Frontal cortex (tissue), 4 donors: ENCODE measurements around the gene DUSP1. TPM values are rescaled to one million over a fixed set of nuclear protein-coding genes. Genes with fewer than 3 reads are reported as not detected.

Experiments
- DNase-seq, 2 donors: peaks; one replicate each; pipeline ENCODE4 v3.0.0; 2012; ENCODE audit warnings: low spot score in 2 of 2
- FAIRE-seq: peaks from 2 replicates; lab custom pipeline; 2012; peaks lifted over from hg19 to GRCh38; lab: Jason Lieb, UNC
- total RNA-seq: library from RNA; depleted of rRNA; stranded (reverse); fragments of >200 nt; gene quantifications from one replicate; pipeline ENCODE4 v1.2.3, GENCODE V29; 2014
- donor health status: control.
- donor health status: control.
- donor health status: control.

DUSP1 gene
- total RNA-seq, 1 donor from 2014 or later: 32.2 TPM

DNA sequence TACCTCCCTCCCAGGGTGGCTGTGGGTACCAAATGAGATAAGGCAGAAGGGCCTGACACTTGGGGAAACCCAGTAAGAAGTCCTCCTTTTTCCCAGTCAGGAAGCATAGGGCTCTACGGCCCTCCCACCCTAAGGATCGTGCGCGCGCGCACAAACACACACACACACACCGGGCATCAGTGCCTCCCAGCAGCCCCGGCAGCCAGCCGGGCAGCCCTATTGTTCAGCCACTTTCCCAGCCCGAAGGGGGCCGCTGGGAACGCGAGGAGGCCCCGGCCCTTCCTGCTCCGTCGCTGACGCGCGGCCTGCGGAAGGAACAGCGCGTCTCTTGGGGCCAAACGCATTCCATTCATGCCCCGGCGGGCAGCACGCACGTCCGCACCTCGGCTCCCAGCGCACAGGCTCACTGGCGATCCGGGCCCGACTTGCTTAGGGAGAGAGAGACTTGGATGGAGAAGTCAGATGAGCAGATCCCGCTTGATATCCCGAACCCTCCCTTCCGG lies 22.6 kb downstream of the DUSP1 start:
- DNase-seq: no peak
- no peak for FAIRE-seq

DNA sequence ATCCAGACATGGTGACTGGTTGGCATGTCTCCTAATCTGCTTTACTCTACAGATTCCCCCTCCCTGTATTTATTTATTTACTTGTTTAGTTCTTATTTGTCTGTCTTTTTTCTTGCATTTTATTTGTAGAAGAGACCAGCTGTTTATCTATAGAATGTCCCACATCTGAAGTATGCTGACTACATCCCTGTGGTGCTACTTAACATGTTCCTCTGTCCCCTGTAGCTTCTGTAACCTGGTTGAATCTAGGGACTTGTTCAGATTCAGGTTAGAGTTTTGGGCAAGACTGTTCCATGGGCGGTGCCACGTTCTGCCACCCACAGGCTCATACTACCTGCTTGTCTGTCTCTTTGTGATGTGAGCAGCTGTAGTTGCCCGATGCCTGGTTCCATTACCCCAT lies 23.5 kb downstream of the DUSP1 start:
- FAIRE-seq (no peak), DNase-seq (no peak)

DNA sequence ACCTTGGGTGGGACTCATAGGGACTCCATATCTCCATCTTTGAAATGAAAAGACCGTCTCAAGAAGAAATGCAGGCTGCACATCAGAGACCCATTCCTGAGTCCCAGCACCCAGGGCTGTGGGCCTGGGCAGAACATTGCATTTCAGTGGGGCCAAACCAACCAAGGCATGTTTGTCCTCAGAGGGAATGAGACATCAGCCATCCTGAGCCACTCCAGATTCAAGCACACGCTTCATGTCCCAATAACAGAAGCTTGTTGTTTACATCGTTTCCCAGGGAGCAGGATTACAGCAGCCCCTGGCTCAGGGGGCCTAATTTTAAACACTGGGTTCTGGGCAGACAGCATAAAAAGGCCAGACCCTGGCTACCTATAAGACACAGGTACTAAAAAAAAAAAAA lies 24.3 kb downstream of the DUSP1 start:
- FAIRE-seq: no peak
- DNase-seq: no peak

- FAIRE-seq (no peak), DNase-seq (no peak)
These were observed 25.2 kb downstream of the DUSP1 start for GRCh38 chr5:172745838-172746237.

DNA sequence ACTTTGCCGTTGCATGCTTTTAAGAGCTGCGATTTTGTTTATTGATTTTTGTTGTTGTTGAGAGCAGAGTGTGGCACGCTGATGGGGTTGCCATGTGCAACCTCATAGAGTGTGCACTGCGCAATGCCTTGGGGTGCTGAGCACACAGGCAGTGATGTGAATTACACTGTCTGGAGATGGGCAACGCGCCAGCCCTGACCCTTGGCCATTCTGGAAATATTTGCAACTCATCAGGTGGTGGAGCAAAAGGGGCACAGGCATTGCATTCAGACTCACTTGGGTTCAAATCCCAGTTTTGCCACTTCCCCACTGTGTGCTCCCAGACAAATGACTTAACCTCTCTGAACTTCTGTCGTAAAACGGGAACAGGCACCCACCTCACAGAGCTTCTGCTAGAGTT lies 25.6 kb downstream of the DUSP1 start:
- FAIRE-seq (no peak), DNase-seq (no peak)

GRCh38 chr5:172744123-172745104 lies 26.6 kb downstream of the DUSP1 start:
- no peak for FAIRE-seq
- DNase-seq: no peak

DNA sequence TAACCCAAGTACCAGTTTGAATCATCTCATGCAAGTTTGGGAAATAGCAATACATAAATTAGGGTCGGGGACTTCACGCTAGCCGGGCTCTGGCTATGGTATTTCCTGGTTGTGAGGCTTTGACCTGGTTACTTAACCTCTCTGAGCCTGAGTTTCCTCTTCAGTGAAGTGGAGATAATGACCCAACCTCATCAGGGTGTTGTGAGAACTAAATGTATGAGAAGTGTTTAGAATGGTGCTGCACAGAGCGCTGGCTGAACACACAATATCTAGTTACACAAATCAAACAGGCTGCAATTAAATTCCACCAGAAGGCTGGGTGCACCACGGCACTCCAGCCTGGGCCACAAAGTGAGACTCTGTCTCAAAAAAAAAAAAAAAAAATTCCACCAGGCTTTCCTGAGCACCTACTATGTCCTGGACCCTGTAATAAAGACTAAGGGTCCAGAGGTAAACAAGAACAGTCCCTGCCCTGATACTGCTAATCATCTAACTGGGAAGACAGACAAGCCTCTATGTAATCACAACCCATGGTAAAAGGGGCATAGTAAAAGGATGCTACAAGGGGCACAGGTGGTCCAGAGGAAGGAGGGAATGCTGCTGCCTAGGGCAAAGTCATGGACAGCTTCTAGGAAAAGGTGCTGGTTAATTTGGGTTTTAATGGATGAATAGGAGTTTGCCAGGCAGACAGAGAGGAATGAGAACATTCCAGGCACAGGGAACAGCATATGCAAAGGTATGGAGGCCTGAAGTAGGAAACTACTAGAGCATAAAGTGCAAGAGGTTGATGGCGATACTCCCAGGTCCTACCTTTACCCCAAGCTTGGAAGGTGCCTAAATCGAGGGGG lies 27.7 kb downstream of the DUSP1 start:
- FAIRE-seq (no peak), DNase-seq (no peak)

DNA sequence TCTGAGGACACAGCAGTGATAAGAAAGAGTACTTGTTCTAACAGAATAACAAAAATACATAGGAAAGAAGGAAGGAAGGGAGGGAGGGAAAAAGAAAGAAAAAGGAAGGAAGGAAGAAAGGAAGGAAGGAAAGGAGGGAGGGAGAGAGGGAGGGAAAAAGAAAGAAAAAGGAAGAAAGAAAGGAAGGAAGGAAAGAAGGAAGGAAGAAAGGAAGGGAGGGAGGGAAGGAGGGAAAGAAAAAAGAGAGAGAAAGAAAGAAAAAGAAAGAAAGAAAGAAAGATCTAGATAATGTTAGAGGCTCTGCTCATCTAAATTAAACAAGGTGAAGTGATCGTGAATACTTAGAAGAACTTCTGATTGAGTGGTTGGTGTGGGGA lies 29.8 kb downstream of the DUSP1 start:
- no peak for DNase-seq
- FAIRE-seq: no peak

DNA sequence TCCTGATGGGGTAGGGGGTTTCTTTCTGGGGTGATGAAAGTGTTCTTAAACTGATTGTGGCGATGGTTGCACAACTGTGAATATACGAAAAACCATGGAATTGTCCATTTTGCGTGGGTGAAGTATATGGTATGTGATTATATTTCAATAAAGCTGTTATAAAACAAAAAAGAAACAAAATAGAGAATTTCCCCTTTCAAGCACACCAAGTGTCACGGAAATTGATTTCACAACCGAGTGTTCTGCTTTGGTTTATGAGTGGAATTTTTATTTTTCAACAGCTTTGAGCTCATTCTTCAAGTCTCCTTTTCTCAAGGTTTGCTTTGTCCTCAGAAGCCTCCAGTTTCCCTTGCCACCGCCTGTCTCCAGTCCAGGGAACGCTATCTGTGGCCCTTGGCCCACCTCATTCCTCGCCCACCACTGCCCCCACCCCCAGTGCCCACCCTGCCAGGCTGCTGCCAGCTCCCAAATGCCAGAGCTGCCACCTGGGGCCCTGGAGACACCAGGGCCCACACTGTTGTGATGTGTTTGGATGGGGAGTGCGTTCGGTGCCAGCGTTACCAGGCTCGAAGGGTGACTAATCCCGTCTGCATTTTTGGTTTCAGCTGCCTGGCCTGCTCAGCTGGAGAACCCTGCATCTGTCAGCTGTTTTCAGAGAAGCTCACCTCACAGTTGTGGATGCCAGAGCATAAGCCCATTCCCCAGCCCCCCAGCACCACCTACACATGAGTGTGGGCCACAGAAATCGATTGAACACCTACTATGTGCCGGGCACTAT lies 30.4 kb downstream of the DUSP1 start:
- DNase-seq (no peak), FAIRE-seq (no peak)

GRCh38 chr5:172739375-172739774 lies 31.6 kb downstream of the DUSP1 start:
- DNase-seq (no peak), FAIRE-seq (no peak)

DNA sequence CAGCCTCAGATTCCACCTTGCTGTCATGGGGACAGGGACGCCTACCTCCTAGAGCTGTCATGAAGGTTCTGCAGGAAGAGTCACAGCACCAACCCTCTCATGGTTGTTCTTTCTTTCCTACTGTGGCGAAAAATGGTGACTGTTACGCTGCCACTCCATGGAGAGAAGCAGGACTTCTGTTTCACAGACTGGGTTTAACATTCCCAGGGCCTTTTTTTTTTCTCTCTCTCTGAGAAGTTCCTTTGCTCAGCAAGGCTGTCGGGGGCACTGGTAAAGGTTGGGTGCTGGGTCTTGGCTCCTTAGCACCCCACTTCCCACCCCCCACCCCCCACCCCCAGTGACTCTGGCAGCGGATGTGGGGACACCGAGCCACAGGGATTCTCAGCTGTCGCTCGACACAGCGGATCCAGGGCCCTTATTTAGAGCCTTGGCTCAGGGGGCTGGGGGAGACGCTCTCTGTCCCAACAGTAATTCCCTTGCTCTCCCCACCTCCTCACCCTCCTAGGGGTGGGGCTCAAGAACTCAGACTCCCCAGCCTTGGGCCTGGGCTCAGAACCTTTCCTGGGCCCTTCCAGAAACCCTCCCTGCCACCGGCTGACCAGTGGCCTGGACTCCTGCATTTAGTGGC lies 34.4 kb downstream of the DUSP1 start:
- DNase-seq (no peak), FAIRE-seq (no peak)

DNA sequence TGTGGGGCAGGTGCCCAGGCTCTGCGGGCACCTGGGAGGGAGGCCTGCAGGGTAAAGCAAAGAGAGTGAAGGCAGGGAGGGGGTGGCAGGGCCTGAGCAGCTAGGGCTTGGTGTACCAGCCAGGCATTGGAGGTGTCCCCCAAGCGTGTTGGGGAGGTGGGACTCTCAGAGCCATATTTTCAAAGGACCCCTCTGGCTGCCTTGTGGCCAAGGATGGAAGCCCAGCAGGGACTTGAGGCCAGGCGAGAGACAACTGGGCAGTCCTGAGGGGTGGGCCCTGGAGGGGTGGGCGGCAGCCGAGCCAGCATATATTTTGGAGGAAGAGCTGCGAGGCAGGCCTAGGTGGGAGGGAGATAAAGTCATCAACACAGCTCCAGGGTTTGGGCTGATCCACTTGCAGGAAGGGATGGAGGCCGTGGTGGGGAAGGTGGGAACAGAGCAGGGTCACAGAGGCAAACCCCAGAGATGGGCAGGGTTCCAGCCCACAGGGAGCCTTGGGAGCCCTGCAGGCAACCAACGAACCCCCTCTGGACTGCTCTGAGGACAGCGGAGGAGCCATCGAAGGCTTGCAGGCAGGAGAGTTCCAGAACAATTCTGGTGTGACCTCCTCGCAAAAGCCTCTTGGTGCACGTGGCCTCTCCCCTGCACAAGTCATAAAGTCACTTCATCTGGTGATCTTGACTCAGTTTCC lies 35.7 kb downstream of the DUSP1 start:
- no peak for FAIRE-seq
- DNase-seq: no peak

GRCh38 chr5:172733974-172734346 lies 37.0 kb downstream of the DUSP1 start:
- no peak for DNase-seq

GRCh38 chr5:172733131-172733973 lies 37.6 kb downstream of the DUSP1 start:
- no peak for FAIRE-seq
- no peak for DNase-seq

More at GRCh38 chr5:172733974-172734346, 37.0 kb downstream of the DUSP1 start:
- no peak for FAIRE-seq

DNA sequence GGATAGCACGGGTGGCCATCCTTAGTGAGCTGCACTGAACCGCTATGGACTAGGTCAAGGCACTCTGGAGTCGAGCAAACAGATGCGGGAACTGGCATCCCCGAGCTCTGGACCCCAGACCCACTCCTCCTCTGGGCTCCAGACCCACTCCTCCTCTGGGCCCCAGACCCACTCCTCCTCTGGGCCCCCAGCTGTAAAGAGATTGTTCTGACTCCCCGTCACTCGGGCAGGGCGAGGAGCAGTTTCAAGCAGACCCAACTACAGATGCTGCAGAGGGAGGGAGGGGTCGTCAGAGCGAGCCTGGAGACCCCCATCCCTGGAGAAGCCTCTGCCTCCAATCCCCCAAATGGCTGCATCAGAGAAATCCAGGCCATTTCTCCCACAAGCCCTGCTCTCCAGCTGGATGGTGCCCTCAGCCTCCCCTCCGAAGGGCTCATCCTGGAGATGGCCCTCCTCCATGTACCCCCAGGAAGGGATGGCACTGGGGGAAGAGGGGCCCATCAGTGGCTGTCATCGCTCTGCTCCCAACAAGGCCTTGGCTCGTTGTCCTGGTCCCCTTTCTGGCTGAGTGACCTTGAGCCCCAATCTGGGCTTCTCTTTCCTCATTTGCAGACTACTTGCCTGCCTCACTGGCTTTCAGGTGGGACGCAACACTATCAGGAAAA lies 38.7 kb downstream of the DUSP1 start:
- FAIRE-seq: no peak

GRCh38 chr5:172731680-172732074 lies 39.3 kb downstream of the DUSP1 start:
- FAIRE-seq (no peak), DNase-seq (no peak)

More for the DNA sequence above, 38.7 kb downstream of the DUSP1 start:
- DNase-seq: no peak

GRCh38 chr5:172730981-172731679 lies 39.9 kb downstream of the DUSP1 start:
- FAIRE-seq: no peak
- no peak for DNase-seq
